K562 (cell line): Measurements from ENCODE around the gene ZNF860. TPM values are rescaled to one million over a fixed set of nuclear protein-coding genes. Genes with fewer than 3 reads are reported as not detected.

Source experiments
- ATAC-seq: fragments of 200-7000 bp; cut with Tn5 transposase; 3 replicates; pipeline ENCODE4 v1.9.1; 2020; ENCODE audit warnings: moderate library complexity
- BruUV-seq: library from RNA; stranded (reverse); fragments of 400-500 nt; replicated peaks from 2 replicates; lab custom pipeline; 2021; lab: Mats Ljungman, UMichigan
- CTCF ChIA-PET: fragments of 300-600 bp; formaldehyde crosslinking; extraction: SDS; loops from one replicate; lab custom pipeline; 2021; ENCODE audit warnings: low intra/inter-chr PET ratio; lab: Yijun Ruan, JAX
- POLR2A ChIA-PET: fragments of 300-600, 350-650 bp; sonication (Branson Sonifier 250); formaldehyde crosslinking; extraction: SDS; loops from one replicate; lab custom pipeline; 2021; ENCODE audit warnings: antibody characterized with exemption, inconsistent platforms; lab: Yijun Ruan, JAX
- DNase-seq, 4 experiments: peaks; one replicate each; pipeline versions ENCODE4 v3.0.0 to v3.0.0-alpha.2; 2011 to 2018; ENCODE audit warnings: low spot score in 3 of 4, mixed read lengths in 3 of 4; ENCODE audit errors: extremely low read depth in 1 of 4
- FAIRE-seq: peaks from 2 replicates; lab custom pipeline; 2011; peaks lifted over from hg19 to GRCh38; lab: Jason Lieb, UNC
- H2AFZ ChIP-seq: 2 replicates; pipeline ENCODE4 v1.6.0; 2011; ENCODE audit warnings: low read depth, low read length, control low read depth, inconsistent platforms
- H3K27ac ChIP-seq: fragments of 200-600 bp; 3 replicates; pipeline ENCODE4 v1.8.0; 2011; ENCODE audit warnings: low read depth, mild to moderate bottlenecking, control low read depth, inconsistent platforms, low read length, moderate library complexity, mixed read lengths; ENCODE audit errors: extremely low read depth
- H3K27me3 ChIP-seq, 2 experiments: fragments of 300-600 bp in 1 of 2; 2 replicates in 1 of 2; 3 replicates in 1 of 2; pipeline versions ENCODE4 v1.6.0 to v1.8.0; 2011; ENCODE audit warnings: inconsistent platforms in 2 of 2, low read length in 2 of 2, mild to moderate bottlenecking in 1 of 2, mixed read lengths in 1 of 2, moderate library complexity in 1 of 2; ENCODE audit not compliant: control insufficient read depth in 2 of 2, insufficient read depth in 2 of 2
- H3K36me3 ChIP-seq: fragments of 300-600 bp; 3 replicates; pipeline ENCODE4 v1.8.0; 2011; ENCODE audit warnings: mild to moderate bottlenecking, low read length, inconsistent platforms; ENCODE audit not compliant: control insufficient read depth, insufficient read depth
- H3K4me1 ChIP-seq, 2 experiments: fragments of 200-600 bp in 1 of 2; replicated peaks in 1 of 2; 2 replicates in 1 of 2; 3 replicates in 1 of 2; pipeline versions ENCODE4 v1.5.1 to v1.8.0; 2011; ENCODE audit warnings: inconsistent platforms in 2 of 2, low read length in 2 of 2, mild to moderate bottlenecking in 1 of 2, mixed read lengths in 1 of 2, moderate library complexity in 1 of 2; ENCODE audit not compliant: control insufficient read depth in 2 of 2, insufficient read depth in 2 of 2
- H3K4me2 ChIP-seq: 2 replicates; pipeline ENCODE4 v1.6.1; 2011; ENCODE audit warnings: low read length, control low read depth, inconsistent platforms, mixed read lengths; ENCODE audit not compliant: insufficient read depth
- H3K4me3 ChIP-seq: fragments of 200-600 bp; sonication (generic), shearing (Covaris generic); 2 replicates; pipeline ENCODE4 v1.5.1; 2016; ENCODE audit warnings: control low read depth, inconsistent platforms
- H3K79me2 ChIP-seq: fragments of 200-600 bp; 3 replicates; pipeline ENCODE4 v1.8.0; 2011; ENCODE audit warnings: low read length, inconsistent platforms; ENCODE audit not compliant: control insufficient read depth, insufficient read depth
- H3K9ac ChIP-seq, 2 experiments: 2 replicates each; pipeline versions ENCODE4 v1.6.0 to v1.6.1; 2011; ENCODE audit warnings: low read depth in 2 of 2, low read length in 2 of 2, control low read depth in 1 of 2, inconsistent platforms in 1 of 2, mild to moderate bottlenecking in 1 of 2, mixed read lengths in 1 of 2; ENCODE audit not compliant: insufficient read depth in 1 of 2
- H3K9me1 ChIP-seq: one replicate; pipeline ENCODE4 v1.6.0; 2011; ENCODE audit warnings: inconsistent platforms, mild to moderate bottlenecking, low read length, moderate library complexity; ENCODE audit not compliant: control insufficient read depth, insufficient read depth
- H3K9me3 ChIP-seq: replicated peaks from 2 replicates; pipeline ENCODE4 v1.5.1; 2011; ENCODE audit warnings: low read depth, low read length, inconsistent platforms; ENCODE audit not compliant: control insufficient read depth, insufficient read depth
- H4K20me1 ChIP-seq: replicated peaks from 2 replicates; pipeline ENCODE4 v1.6.1; 2011; ENCODE audit warnings: low read length, inconsistent platforms, mixed read lengths; ENCODE audit not compliant: control insufficient read depth, insufficient read depth
- CBFB ChIP-seq: sonication (generic); formaldehyde crosslinking; IDR thresholded peaks from 2 replicates; pipeline ENCODE4 v1.4.0; 2020; ENCODE audit warnings: mild to moderate bottlenecking, missing genetic modification reagents
- CBX1 ChIP-seq: sonication (generic); IDR thresholded peaks from 2 replicates; pipeline ENCODE4 v1.6.1; 2016; ENCODE audit warnings: antibody characterized with exemption, low read depth, mild to moderate bottlenecking
- CBX5 ChIP-seq: IDR thresholded peaks from 2 replicates; pipeline ENCODE4 v1.6.1; 2014; ENCODE audit warnings: low read depth, borderline replicate concordance
- HEY1 ChIP-seq: fragments of 250-450 bp; sonication (Bioruptor Pico); IDR thresholded peaks from 2 replicates; pipeline ENCODE4 v1.5.0; 2020; ENCODE audit warnings: mild to moderate bottlenecking, moderate library complexity, borderline replicate concordance
- LEF1 ChIP-seq: fragments of 450-650 bp; IDR thresholded peaks from 2 replicates; pipeline ENCODE4 v1.6.1; 2016; ENCODE audit warnings: mild to moderate bottlenecking
- MAZ ChIP-seq, 2 experiments: fragments of 450-650 bp in 1 of 2; sonication (generic) in 1 of 2; formaldehyde crosslinking; IDR thresholded peaks in 1 of 2; conservative IDR thresholded peaks in 1 of 2; 2 replicates each; pipeline versions ENCODE4 v1.4.0 to v1.5.0; 2020; ENCODE audit warnings: mild to moderate bottlenecking in 1 of 2, missing genetic modification reagents in 1 of 2
- PHB2 ChIP-seq: fragments of 450-650 bp; IDR thresholded peaks from 2 replicates; pipeline ENCODE4 v1.6.1; 2017; ENCODE audit warnings: low read depth
- SETDB1 ChIP-seq: IDR thresholded peaks from one replicate; pipeline ENCODE4 v1.6.1; 2012; ENCODE audit warnings: low read length, control low read depth, inconsistent platforms
- STAT6 ChIP-seq: sonication (generic); formaldehyde crosslinking; IDR thresholded peaks from 2 replicates; pipeline ENCODE4 v1.8.1; 2023; ENCODE audit warnings: mild to moderate bottlenecking, missing genetic modification reagents
- ZC3H4 ChIP-seq: sonication (generic); formaldehyde crosslinking; IDR thresholded peaks from 2 replicates; pipeline ENCODE4 v1.9.0; 2021; ENCODE audit warnings: missing genetic modification reagents, borderline replicate concordance
- ZNF143 ChIP-seq: sonication (generic); formaldehyde crosslinking; IDR thresholded peaks from 2 replicates; pipeline ENCODE4 v1.9.0; 2022; ENCODE audit warnings: mild to moderate bottlenecking, missing genetic modification reagents
- ZNF253 ChIP-seq: fragments of 250-450 bp; sonication (Bioruptor Pico); conservative IDR thresholded peaks from 2 replicates; pipeline ENCODE4 v1.6.1; 2021; ENCODE audit warnings: mild to moderate bottlenecking
- WGBS: fragments of 100-300 bp; shearing (Covaris generic); methylation state at CpG from one replicate; pipeline ENCODE4 v1.1.6; 2016; ENCODE audit warnings: low coverage, mixed read lengths; ENCODE audit not compliant: insufficient coverage; ENCODE audit errors: missing lambda C conversion rate; 5-methylcytosine and 5-hydroxymethylcytosine counted together
- in situ Hi-C: fragments of 300-500 bp; cut with MboI; formaldehyde crosslinking; loops from 4 replicates; pipeline ENCODE4 v1.15.0; 2018; ENCODE audit warnings: inconsistent platforms, mixed read lengths
- intact Hi-C: fragments of 100-400 bp; cut with micrococcal nuclease; formaldehyde crosslinking; loops from 2 replicates; pipeline ENCODE4 v1.14.2; 2022
- polyA plus RNA-seq, 8 experiments: library from polyadenylated mRNA; depleted of rRNA in 4 of 8; stranded (reverse) in 5 of 8; unstranded in 3 of 8; fragments of >200 nt; fragmentation: Nextera tagmentation in 2 of 8; fragmentation: Illumina TruSeq in 1 of 8; extraction: Ambion mirVana in 2 of 8; extraction: Trizol in 1 of 8; gene quantifications; 2 replicates each; pipeline versions ENCODE4 v1.2.1 to v1.2.3, GENCODE V29; 2011 to 2014; ENCODE audit warnings: inconsistent platforms in 1 of 8, missing spikeins in 1 of 8
- total RNA-seq, 7 experiments: library from RNA; depleted of rRNA in 6 of 7; stranded (reverse); fragments of >200 nt in 6 of 7; fragmentation: Illumina TruSeq in 2 of 7; extraction: Trizol in 2 of 7; gene quantifications; 2 replicates each; pipeline versions ENCODE4 v1.2.1 to v1.2.3, GENCODE V29; 2011 to 2021; ENCODE audit warnings: low replicate concordance in 1 of 7

Gene ZNF860
- total and polyA plus RNA-seq, 9 of the 15 experiments (the other 6 are each of a cell fraction or from before 2014, with no cell fraction given) = not detected

GRCh38 chr3:31980530-31981205 is 882 bp upstream of the ZNF860 start:
- Histone ChIP-seq H3K27ac (no peak overlapping the region), H3K79me2 (no peaks in the 10 kb centered on the region), H3K9ac (no peak overlapping the region), H3K4me2 (no peak overlapping the region), H3K4me1 (peaks cover 0 to 14% of the 10 kb centered on the region in 2 experiments; a peak in 2 of 5 replicates), H3K9me3 (no peaks in the 10 kb centered on the region; the same call in 1 of the 2 replicates), H3K4me3 (no peak overlapping the region), H4K20me1 (no peaks in the 10 kb centered on the region; the same call in 1 of the 2 replicates), H2AFZ (no peak overlapping the region), H3K36me3 (no peaks in the 10 kb centered on the region), H3K27me3 (peaks cover 16 to 29% of the 10 kb centered on the region in 2 experiments), H3K9me1 (no peaks in the 10 kb centered on the region)
- WGBS = 21% methylated on average over 45 of the region's 66 CpGs
- BruUV-seq = no TSS peak
- intact Hi-C loops (loop anchor here (10.0 kb wide), 1 partner anchor 256 kb away; no protein-coding TSS in a partner anchor), in situ Hi-C loops (no loop called here)
- TF ChIP-seq ZNF143 (CRISPR knock-in tag) (no peak), ZNF253 (CRISPR knock-in tag) (no peak), CBFB (CRISPR knock-in tag) (no peak), SETDB1 (no peak), LEF1 (no peak), PHB2 (no peak), MAZ (CRISPR knock-in tag; conservative IDR thresholded peaks at IDR 0.05 in 1 of 2, IDR thresholded peaks at IDR 0.05 in 1 of 2) (no peak), CBX1 (no peak), HEY1 (no peak), ZC3H4 (no peak), CBX5 (no peak), STAT6 (CRISPR knock-in tag) (no peak)
- no peak for FAIRE-seq
- CTCF ChIA-PET = no interaction called here
- no peak for DNase-seq
- peak; percentile 58; the same call in 2 of the 3 replicates for ATAC-seq
- POLR2A ChIA-PET = no interaction called here
